HK-2 (cell line): Measurements from ENCODE around the gene ARHGAP40.

ENCODE experiments used
- DNase-seq: peaks from one replicate; pipeline ENCODE4 v3.0.0-alpha.2; 2018; ENCODE audit not compliant: unreplicated experiment

Gene ARHGAP40

GRCh38 chr20:38601216-38602184, at the start of gene ARHGAP40:
TSS of gene ARHGAP40 (plus strand) at chr20:38601809.
- DNase-seq: peak; percentile 90

DNA sequence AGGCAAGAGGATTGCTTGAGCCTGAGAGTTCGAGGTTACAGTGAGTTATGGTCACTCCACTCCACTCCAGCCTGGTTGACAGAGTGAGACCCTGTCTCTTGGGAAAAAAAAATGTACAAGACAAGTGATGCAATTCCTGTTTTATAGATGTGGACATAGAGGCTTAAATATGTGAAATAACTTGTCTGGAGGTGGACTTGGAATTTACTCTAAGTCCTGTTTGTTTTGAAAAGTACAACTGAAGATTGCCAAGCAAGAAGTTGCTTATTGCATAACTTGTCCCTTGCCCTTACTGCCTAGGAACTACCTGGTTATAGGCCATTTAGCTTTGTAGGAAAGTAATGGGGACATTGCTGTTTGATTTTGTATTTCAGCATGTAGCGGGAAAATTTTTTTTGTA, 46.6 kb upstream of the ARHGAP40 start:
- no peak for DNase-seq

DNA sequence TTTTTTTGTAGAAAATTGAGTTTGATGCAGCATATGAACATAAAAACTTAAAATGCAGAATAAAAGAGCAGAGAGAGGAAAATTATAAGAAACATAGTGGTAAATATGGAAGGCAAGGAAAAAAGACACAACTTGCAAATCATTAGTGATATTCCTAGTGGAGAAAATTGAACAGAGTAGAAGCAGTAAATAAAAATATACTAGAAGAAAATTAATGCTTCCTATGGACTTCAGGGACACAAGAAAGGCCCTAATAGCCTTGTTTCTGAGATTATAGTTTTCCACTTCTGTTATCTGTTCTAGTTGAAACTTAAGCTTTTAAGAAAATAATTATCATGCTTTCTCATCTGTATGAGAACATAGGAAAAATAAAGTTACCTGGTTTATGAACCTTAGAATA, 46.2 kb upstream of the ARHGAP40 start:
- DNase-seq: no peak

- no peak for DNase-seq
Observed at GRCh38 chr20:38557174-38557573, 44.4 kb upstream of the ARHGAP40 start.

- no peak for DNase-seq
Observed at GRCh38 chr20:38558596-38559360, 42.8 kb upstream of the ARHGAP40 start.

DNA sequence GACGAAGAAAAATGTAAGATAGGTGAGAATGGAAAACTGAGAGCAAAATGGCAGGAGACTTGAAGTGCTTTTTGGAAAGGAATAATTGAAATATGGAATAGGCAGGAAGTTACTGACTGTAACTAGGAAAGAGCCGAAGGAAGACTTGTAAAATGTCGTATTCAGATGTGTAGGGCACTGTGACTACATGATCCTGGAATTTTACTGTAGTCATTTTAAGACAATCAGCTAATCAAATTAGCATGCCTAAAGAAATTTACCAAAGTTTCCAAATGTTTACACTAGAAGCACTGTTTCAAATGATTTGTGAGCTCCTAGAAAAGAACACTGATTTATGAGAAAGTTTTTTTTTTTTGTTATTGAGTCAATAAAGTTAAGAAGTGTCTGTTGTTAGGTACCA, 41.8 kb upstream of the ARHGAP40 start:
- no peak for DNase-seq

DNA sequence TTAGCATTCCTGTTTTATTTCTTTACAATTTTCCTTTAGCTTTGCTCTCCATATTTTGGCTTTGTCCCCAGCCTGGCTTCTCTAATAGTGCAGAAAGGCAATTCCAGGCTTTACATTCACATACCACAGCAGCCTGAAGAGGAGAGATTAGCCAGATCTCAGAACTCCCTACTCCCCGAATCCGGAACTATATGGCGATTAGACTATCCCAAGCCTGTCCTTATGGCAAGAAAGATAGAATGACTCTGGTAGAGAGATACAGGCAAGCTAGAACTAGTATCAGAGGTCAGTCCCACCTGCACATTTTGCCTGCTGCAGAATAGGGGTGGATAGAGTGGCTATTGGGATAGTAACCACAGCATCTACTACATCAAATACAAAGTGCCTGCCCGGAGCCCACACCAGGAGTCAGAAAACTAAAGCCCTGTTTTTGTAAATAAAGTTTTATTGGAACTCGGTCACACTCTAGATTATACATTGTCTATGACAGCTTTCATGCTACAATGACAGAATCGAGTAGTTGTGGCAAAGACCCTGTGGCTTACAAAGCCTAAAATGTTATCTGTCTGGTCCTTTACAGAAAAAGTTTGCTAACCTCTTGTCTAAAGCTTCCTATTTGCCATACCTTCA, 37.7 kb upstream of the ARHGAP40 start:
- no peak for DNase-seq

DNA sequence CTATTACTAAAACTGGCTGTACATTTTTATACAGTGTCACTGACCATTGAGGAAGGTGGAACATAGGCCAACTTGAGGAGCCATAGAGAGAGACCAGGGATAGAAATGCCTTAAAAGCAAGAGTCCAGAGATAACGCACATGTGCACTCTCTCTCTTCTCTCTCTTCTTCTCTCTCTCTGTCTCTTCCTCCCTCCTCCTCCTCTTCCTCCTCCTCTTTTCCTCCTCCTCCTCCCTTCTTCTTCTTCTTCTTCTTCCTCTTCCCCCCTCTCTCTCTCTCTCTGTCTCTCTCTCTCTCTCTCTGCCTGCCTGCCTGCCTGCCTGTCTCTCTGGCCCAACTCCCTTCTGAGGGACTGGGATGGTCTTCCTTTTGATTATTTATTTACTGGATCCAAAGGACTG, 36.9 kb upstream of the ARHGAP40 start:
- DNase-seq: no peak

DNA sequence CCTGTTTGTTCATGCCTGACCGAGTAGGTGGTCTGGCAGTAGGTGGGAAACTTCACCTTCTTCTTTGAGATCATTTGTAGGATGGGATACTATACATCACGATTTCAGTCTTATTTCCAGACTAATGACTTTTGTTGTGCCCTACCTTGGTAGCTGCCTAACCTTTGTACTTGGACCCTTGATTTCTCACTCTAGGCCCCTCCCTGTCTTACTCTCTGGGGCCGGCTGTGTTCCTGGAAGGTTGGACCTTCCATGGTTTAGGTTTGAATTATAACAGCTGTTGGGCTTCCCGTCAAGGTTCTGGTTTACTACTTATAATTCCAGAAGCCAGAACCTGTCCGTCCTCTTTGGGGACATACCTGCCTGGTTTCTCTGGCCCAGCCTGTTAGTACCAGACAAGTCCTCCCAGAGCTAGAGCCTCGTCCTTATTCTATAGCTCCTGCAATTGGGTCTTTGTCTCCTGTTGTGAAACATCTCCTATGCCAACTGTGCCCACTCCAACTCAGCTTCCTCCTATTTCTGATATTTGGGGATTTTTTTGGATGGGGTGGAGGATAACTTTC, 35.5 kb upstream of the ARHGAP40 start:
- DNase-seq: no peak

- DNase-seq: no peak
Observed at GRCh38 chr20:38569747-38570525, 31.7 kb upstream of the ARHGAP40 start.

DNA sequence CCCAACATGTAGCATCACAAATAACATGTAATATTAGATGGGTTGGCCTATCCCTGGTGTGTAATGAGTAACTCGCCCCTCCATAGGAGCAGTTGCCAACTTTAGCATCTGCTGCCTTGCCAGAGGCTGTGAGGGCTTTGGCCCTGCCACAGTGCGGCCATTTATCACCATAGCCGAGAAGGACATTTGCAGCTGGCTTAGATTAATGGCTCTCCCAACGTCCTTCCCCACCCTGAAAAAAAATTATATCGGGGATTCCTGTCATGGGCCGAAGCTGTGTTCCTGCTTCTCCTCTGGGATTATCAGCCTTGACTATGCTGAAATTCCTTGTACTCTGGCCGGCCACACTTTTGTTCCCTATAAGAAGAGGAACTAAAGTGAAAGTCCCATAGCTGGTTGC, 28.2 kb upstream of the ARHGAP40 start:
- no peak for DNase-seq

GRCh38 chr20:38579219-38579910, 22.2 kb upstream of the ARHGAP40 start:
- DNase-seq: no peak

DNA sequence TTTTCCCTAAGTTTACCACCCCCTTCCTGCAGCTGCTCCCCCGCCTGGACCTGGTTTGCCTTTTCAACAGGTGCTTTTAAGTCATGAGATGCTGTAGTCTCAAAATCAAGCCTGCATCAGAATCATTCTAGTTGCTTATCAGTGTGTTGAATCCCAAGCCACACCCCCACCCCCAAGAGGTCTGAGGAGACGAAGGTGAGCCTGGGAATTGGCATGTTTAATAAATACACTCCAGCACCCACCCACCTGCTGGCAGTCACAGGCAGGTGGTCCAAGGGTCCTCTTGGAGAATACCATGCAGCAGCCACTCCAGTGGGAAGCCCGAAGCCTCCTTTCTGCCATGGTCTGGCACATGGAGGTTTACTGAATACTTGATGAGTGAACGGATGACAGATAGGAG, 21.7 kb upstream of the ARHGAP40 start:
- DNase-seq: no peak

GRCh38 chr20:38581013-38581412, 20.6 kb upstream of the ARHGAP40 start, which contains the start of gene ADIG:
TSS of gene ADIG (plus strand) at chr20:38581197. CDS start at chr20:38581251, 54 bp downstream.
- DNase-seq: no peak

DNA sequence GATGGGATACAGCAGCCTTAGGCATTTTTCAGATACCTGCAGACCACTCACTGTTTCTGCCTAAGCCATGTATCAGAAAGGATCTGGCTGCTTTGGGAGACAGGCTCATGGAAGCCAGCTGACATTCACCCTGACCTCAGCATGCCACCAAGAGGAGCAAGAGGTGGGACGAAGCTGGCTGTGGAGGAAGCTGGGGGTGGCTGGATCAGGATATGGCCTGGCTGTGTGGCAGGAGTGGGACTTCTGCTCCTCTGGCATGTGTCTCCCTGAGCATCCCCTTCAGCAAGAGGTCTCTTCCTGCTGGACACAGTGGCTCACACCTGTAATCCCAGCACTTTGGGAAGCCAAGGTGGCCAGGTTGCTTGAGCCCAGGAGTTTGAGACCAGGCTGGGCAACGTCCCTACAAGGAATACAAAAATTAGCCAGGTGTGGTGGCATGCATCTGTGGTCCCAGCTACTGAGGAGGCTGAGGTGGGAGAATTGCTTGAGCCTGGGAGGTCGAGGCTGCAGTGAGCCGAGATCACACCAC, 19.7 kb upstream of the ARHGAP40 start:
- no peak for DNase-seq

DNA sequence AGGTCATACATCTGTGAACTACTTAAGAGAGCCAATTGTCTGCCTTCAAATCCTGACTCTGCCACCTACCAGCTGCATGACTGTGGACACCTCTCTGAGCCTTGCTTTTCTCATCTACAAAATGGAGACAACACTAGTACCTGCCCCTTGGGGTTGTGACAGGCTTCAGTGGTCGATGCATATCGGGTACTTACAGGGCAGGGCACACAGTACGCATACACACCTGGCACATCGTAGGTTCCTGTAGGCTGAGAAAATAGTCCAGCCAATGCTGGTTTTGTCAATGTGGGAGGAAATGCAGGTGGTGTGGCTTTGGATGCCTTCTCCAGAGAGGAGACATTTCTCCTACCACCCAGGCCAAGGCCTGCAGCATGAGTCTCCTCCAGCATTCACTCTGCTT, 18.3 kb upstream of the ARHGAP40 start:
- no peak for DNase-seq

DNA sequence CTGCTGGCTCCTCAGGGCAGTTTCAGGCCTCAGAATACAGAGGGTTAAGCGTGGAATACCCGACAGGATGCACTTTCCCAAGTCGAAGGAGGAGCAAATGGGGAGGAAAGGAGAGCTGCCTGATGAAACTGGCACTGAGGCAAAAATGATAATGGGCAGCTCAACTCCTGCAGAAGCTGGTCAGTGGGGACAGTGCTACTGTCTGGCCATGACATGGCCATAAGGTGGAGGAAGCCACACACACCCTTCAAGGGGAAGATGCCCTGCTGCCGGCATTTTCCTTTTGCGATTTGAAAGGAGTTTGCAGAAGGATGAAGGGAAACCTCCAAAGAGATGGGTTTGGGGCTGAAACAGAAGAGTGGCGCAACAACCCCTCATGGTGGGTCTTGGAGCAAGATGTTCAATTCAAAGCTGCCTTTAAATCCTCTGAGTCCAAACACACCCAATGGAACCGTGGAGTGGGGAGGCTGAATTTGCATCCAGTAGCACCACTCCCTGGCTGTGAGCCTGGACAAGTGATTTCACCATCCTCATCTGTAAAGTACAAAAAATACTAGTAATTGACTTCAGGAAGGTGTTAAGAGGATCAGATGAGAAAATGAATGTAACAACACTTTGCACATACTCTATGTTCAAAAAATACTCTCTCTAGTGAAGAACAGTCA, 17.4 kb upstream of the ARHGAP40 start:
- no peak for DNase-seq

GRCh38 chr20:38585404-38586180, 16.0 kb upstream of the ARHGAP40 start:
- no peak for DNase-seq

DNA sequence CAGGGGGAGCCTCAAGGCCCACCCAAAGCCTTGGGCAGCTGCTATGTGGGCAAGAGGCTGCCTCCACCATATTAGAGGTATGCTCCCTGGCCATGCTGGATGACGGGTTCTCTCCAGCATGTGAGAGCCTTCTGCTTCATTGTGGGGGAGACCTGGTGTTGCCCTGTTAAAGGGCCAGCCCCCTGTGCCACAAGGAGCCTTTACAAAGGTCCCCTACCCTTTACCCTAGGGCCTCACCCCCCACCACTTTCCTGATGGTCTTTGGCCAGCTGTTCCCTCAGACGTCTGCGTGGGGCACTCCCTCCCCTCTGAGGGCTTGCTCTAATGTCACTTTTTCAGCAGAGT, 15.5 kb upstream of the ARHGAP40 start:
- DNase-seq: no peak
